DND-41 (cell line): ENCODE results near the gene FHIT.

Experiments used
- ATAC-seq: fragments of 200-7000 bp; cut with Tn5 transposase; 3 replicates; pipeline ENCODE4 v1.9.1; 2021; ENCODE audit warnings: low read depth; ENCODE audit not compliant: insufficient read depth
- DNase-seq: peaks from one replicate; pipeline ENCODE4 v3.0.0-alpha.2; 2020
- H2AFZ ChIP-seq: 2 replicates; pipeline ENCODE4 v1.6.0; 2012; ENCODE audit warnings: low read depth, low read length
- H3K27ac ChIP-seq: 2 replicates; pipeline ENCODE4 v1.5.1; 2012; ENCODE audit warnings: low read length, inconsistent platforms
- H3K27me3 ChIP-seq: fragments of 200-600 bp; sonication (generic); 2 replicates; pipeline ENCODE4 v1.6.0; 2012; ENCODE audit warnings: low read length, mild to moderate bottlenecking, inconsistent platforms; ENCODE audit not compliant: insufficient read depth, poor library complexity
- H3K36me3 ChIP-seq: 2 replicates; pipeline ENCODE4 v1.5.1; 2012; ENCODE audit warnings: low read length, inconsistent platforms; ENCODE audit not compliant: insufficient read depth
- H3K4me1 ChIP-seq: 2 replicates; pipeline ENCODE4 v1.5.1; 2012; ENCODE audit warnings: mild to moderate bottlenecking, low read length; ENCODE audit not compliant: insufficient read depth
- H3K4me2 ChIP-seq: 2 replicates; pipeline ENCODE4 v1.6.0; 2012; ENCODE audit warnings: mild to moderate bottlenecking, moderate library complexity, low read length, inconsistent platforms; ENCODE audit not compliant: insufficient read depth
- H3K4me3 ChIP-seq, 2 experiments: fragments of 200-600 bp in 1 of 2; shearing (Covaris generic) in 1 of 2; 2 replicates each; pipeline ENCODE4 v1.5.1; 2012 to 2016; ENCODE audit warnings: inconsistent platforms in 2 of 2, low read length in 2 of 2, mild to moderate bottlenecking in 2 of 2, low read depth in 1 of 2, moderate library complexity in 1 of 2
- H3K79me2 ChIP-seq: 2 replicates; pipeline ENCODE4 v1.6.0; 2012; ENCODE audit warnings: low read length, inconsistent platforms; ENCODE audit not compliant: insufficient read depth
- H3K9ac ChIP-seq: 2 replicates; pipeline ENCODE4 v1.6.0; 2012; ENCODE audit warnings: low read depth, mild to moderate bottlenecking, inconsistent platforms, low read length, moderate library complexity
- H3K9me3 ChIP-seq: 2 replicates; pipeline ENCODE4 v1.5.1; 2012; ENCODE audit warnings: low read length, moderate library complexity, mild to moderate bottlenecking, inconsistent platforms; ENCODE audit not compliant: insufficient read depth, severe bottlenecking
- H4K20me1 ChIP-seq: 2 replicates; pipeline ENCODE4 v1.6.0; 2012; ENCODE audit warnings: low read length; ENCODE audit not compliant: insufficient read depth
- EZH2 ChIP-seq: IDR thresholded peaks from 3 replicates; pipeline ENCODE4 v1.6.1; 2012; ENCODE audit warnings: borderline replicate concordance, low read depth, mild to moderate bottlenecking, moderate library complexity, low read length, inconsistent platforms; ENCODE audit not compliant: severe bottlenecking
- TF ChIP-seq, protein P1 (sequence below): IDR thresholded peaks from 2 replicates; pipeline ENCODE4 v1.5.1; 2012; ENCODE audit warnings: borderline replicate concordance, low read length, moderate library complexity, mild to moderate bottlenecking; ENCODE audit not compliant: poor library complexity, severe bottlenecking; ENCODE audit errors: extremely low read depth

The FHIT gene

DNA sequence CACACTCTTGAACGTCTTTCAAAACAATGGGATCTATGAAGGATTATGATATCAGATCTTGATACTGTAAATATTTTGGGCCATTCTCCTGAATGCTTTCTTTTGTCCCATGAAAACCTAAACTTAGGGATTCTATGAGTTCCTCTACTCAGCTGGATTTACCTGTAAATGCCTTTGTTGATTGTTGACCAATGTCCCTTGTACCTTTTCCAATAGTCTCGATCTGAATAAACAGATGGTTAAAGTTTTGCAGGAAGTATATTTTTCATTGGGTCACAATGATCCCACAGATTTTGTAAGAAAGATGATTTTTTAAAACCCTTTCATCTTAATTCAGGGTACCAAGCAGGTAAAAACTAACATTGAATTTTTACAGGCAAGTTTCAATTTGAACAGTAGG is 634.1 kb downstream of the FHIT start:
- no peak for TF ChIP-seq EZH2
- TF ChIP-seq, protein P1, sequence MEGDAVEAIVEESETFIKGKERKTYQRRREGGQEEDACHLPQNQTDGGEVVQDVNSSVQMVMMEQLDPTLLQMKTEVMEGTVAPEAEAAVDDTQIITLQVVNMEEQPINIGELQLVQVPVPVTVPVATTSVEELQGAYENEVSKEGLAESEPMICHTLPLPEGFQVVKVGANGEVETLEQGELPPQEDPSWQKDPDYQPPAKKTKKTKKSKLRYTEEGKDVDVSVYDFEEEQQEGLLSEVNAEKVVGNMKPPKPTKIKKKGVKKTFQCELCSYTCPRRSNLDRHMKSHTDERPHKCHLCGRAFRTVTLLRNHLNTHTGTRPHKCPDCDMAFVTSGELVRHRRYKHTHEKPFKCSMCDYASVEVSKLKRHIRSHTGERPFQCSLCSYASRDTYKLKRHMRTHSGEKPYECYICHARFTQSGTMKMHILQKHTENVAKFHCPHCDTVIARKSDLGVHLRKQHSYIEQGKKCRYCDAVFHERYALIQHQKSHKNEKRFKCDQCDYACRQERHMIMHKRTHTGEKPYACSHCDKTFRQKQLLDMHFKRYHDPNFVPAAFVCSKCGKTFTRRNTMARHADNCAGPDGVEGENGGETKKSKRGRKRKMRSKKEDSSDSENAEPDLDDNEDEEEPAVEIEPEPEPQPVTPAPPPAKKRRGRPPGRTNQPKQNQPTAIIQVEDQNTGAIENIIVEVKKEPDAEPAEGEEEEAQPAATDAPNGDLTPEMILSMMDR = no peak
- H3K79me2 ChIP-seq = no peaks in the 10 kb centered on the region
- H2AFZ ChIP-seq = no peak overlapping the region
- H3K27me3 ChIP-seq = no peaks in the 10 kb centered on the region
- H3K27ac ChIP-seq = no peak overlapping the region
- no peak overlapping the region for H3K9ac ChIP-seq
- no peaks in the 10 kb centered on the region for H3K9me3 ChIP-seq
- no peak overlapping the region for H3K4me2 ChIP-seq
- no peak overlapping the region for H3K4me3 ChIP-seq
- ATAC-seq = no peak
- H4K20me1 ChIP-seq = no peaks in the 10 kb centered on the region
- no peak for DNase-seq
- H3K4me1 ChIP-seq = no peaks in the 10 kb centered on the region
- H3K36me3 ChIP-seq = no peaks in the 10 kb centered on the region

- H3K4me1 ChIP-seq = no peaks in the 10 kb centered on the region
- no peaks in the 10 kb centered on the region for H3K9me3 ChIP-seq
- no peak overlapping the region for H3K9ac ChIP-seq
- no peak overlapping the region for H2AFZ ChIP-seq
- TF ChIP-seq, protein P1 = no peak
- TF ChIP-seq EZH2 = no peak
- H4K20me1 ChIP-seq = no peaks in the 10 kb centered on the region
- H3K27me3 ChIP-seq = no peaks in the 10 kb centered on the region
- ATAC-seq = no peak
- no peaks in the 10 kb centered on the region for H3K36me3 ChIP-seq
- H3K4me2 ChIP-seq = no peak overlapping the region
- H3K79me2 ChIP-seq = no peaks in the 10 kb centered on the region
- no peak for DNase-seq
- H3K4me3 ChIP-seq = no peak overlapping the region
- no peak overlapping the region for H3K27ac ChIP-seq
These were observed 637.4 kb downstream of the FHIT start for GRCh38 chr3:60613769-60614303.

- DNase-seq (no peak), ATAC-seq (no peak)
- no peaks in the 10 kb centered on the region for H3K27me3 ChIP-seq
- no peak overlapping the region for H3K4me2 ChIP-seq
- TF ChIP-seq, protein P1 = no peak
- no peak for TF ChIP-seq EZH2
- H3K79me2 ChIP-seq = no peaks in the 10 kb centered on the region
- no peak overlapping the region for H3K27ac ChIP-seq
- H2AFZ ChIP-seq = no peak overlapping the region
- no peaks in the 10 kb centered on the region for H3K36me3 ChIP-seq
- no peaks in the 10 kb centered on the region for H3K9me3 ChIP-seq
- H3K9ac ChIP-seq = no peak overlapping the region
- H4K20me1 ChIP-seq = no peaks in the 10 kb centered on the region
- no peak overlapping the region for H3K4me3 ChIP-seq
- H3K4me1 ChIP-seq = no peaks in the 10 kb centered on the region
These were observed 640.7 kb downstream of the FHIT start for GRCh38 chr3:60610441-60611112.
